GM11168 (cell line): ENCODE results near the gene NMNAT3.

Experiments used
- in situ Hi-C: fragments of 300-500 bp; cut with MboI; formaldehyde crosslinking; loops from one replicate; pipeline ENCODE4 v1.12.0; 2022; ENCODE audit warnings: low sequenced_read_pairs; ENCODE audit not compliant: unreplicated experiment

The NMNAT3 gene

GRCh38 chr3:139528281-139528680, 149.5 kb downstream of the NMNAT3 start:
- in situ Hi-C loops: no loop called here

- in situ Hi-C loops: no loop called here
These were observed 150.5 kb downstream of the NMNAT3 start for GRCh38 chr3:139527265-139527664.

GRCh38 chr3:139526146-139526545, 151.6 kb downstream of the NMNAT3 start:
- in situ Hi-C loops: no loop called here

- in situ Hi-C loops: no loop called here
These were observed 152.7 kb downstream of the NMNAT3 start for GRCh38 chr3:139524841-139525636.

- in situ Hi-C loops: no loop called here
These were observed 154.1 kb downstream of the NMNAT3 start for GRCh38 chr3:139523718-139524117.

- in situ Hi-C loops: no loop called here
These were observed 154.6 kb downstream of the NMNAT3 start for GRCh38 chr3:139523166-139523565.

GRCh38 chr3:139522421-139522820, 155.4 kb downstream of the NMNAT3 start:
- in situ Hi-C loops: no loop called here

- in situ Hi-C loops: no loop called here
These were observed 156.0 kb downstream of the NMNAT3 start for GRCh38 chr3:139521816-139522215.

- in situ Hi-C loops: no loop called here
These were observed 156.6 kb downstream of the NMNAT3 start for GRCh38 chr3:139521144-139521543.

GRCh38 chr3:139519998-139520737, 157.6 kb downstream of the NMNAT3 start:
- in situ Hi-C loops: no loop called here

GRCh38 chr3:139518926-139519842, 158.6 kb downstream of the NMNAT3 start:
- in situ Hi-C loops: no loop called here

GRCh38 chr3:139518306-139518705, 159.5 kb downstream of the NMNAT3 start:
- in situ Hi-C loops: no loop called here

- in situ Hi-C loops: no loop called here
These were observed 160.3 kb downstream of the NMNAT3 start for GRCh38 chr3:139517321-139518065.

- in situ Hi-C loops: no loop called here
These were observed 163.0 kb downstream of the NMNAT3 start for GRCh38 chr3:139514741-139515140.
